ENCODE measurements around the gene RAB26.

RAB26 gene

DNA sequence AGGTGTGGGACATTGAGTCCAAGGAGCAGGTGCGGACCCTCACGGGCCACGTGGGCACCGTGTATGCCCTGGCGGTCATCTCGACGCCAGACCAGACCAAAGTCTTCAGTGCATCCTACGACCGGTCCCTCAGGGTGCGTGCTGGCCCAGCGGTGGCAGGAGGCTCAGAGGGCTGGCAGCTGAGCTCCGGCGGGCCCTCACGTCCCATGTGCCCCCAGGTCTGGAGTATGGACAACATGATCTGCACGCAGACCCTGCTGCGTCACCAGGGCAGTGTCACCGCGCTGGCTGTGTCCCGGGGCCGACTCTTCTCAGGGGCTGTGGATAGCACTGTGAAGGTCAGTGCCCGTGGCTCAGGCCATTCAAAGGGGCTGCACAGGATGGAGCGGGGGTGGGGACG lies 27.6 kb downstream of the RAB26 start:
- in situ Hi-C loops (cut with HindIII; ENCODE audit: low pct_ligation_motif_present, low sequenced_read_pairs), result no loop called here
- no peak for DNase-seq
- Histone ChIP-seq H3K36me3 (replicated peaks) (peaks cover 62% of the 10 kb centered on the region), H3K27me3 (replicated peaks) (no peaks in the 10 kb centered on the region), H3K27ac (no peak overlapping the region), H3K4me3 (ENCODE audit: low read depth, low read length) (no peak overlapping the region)
- TF ChIP-seq, protein P1, sequence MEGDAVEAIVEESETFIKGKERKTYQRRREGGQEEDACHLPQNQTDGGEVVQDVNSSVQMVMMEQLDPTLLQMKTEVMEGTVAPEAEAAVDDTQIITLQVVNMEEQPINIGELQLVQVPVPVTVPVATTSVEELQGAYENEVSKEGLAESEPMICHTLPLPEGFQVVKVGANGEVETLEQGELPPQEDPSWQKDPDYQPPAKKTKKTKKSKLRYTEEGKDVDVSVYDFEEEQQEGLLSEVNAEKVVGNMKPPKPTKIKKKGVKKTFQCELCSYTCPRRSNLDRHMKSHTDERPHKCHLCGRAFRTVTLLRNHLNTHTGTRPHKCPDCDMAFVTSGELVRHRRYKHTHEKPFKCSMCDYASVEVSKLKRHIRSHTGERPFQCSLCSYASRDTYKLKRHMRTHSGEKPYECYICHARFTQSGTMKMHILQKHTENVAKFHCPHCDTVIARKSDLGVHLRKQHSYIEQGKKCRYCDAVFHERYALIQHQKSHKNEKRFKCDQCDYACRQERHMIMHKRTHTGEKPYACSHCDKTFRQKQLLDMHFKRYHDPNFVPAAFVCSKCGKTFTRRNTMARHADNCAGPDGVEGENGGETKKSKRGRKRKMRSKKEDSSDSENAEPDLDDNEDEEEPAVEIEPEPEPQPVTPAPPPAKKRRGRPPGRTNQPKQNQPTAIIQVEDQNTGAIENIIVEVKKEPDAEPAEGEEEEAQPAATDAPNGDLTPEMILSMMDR (IDR thresholded peaks at IDR 0.05; ENCODE audit: low read depth, low read length, missing control alignments), result no peak

DNA sequence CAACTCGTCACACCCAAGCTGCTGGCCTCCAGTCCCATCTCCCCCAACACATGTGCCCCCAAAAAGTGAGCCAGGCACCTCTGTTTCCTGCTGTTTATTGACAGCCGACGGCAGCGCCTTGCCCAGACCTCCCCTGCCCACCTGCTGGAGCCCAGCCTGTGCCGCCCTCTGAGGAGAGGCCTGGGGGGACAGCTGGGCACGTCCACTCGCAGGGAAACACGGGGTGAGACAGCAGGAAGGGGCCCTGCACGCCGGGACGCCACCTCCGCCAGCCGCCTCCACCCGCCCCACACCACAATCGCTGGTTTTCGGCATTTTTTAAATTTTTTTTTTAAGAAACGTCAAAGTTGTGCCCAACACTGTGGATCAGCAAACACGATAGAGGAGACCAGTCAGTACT lies 28.7 kb downstream of the RAB26 start:
- no peak for DNase-seq
- in situ Hi-C loops (cut with HindIII; ENCODE audit: low pct_ligation_motif_present, low sequenced_read_pairs), result no loop called here
- Histone ChIP-seq H3K27ac (no peak overlapping the region), H3K27me3 (replicated peaks) (no peaks in the 10 kb centered on the region), H3K4me3 (ENCODE audit: low read depth, low read length) (no peak overlapping the region), H3K36me3 (replicated peaks) (peaks cover 53% of the 10 kb centered on the region)
- TF ChIP-seq, protein P1 (IDR thresholded peaks at IDR 0.05; ENCODE audit: low read depth, low read length, missing control alignments), result no peak

DNA sequence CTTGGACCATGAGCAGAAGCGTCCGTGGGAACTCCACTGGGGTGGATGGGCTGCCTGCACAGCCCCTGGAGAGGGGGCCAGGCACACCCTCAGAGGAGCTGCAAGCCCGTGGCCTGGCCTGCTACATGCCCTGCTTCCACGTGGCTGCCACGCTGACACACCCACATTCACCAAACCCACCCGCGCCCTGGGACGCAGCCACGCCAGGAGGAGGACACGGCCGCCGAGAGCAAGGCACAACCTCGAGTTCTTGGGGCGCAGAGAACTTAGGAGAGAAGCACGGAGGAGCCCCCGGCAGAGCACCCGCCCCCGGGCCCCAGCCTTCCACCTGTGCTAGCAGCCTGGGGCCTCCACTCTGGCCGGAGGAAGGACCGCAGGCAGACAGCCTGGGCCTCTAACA lies 29.1 kb downstream of the RAB26 start:
- H3K27ac ChIP-seq, result no peak overlapping the region
- peaks cover 50% of the 10 kb centered on the region for H3K36me3 ChIP-seq (replicated peaks)
- TF ChIP-seq, protein P1 (IDR thresholded peaks at IDR 0.05; ENCODE audit: low read depth, low read length, missing control alignments), result no peak

DNA sequence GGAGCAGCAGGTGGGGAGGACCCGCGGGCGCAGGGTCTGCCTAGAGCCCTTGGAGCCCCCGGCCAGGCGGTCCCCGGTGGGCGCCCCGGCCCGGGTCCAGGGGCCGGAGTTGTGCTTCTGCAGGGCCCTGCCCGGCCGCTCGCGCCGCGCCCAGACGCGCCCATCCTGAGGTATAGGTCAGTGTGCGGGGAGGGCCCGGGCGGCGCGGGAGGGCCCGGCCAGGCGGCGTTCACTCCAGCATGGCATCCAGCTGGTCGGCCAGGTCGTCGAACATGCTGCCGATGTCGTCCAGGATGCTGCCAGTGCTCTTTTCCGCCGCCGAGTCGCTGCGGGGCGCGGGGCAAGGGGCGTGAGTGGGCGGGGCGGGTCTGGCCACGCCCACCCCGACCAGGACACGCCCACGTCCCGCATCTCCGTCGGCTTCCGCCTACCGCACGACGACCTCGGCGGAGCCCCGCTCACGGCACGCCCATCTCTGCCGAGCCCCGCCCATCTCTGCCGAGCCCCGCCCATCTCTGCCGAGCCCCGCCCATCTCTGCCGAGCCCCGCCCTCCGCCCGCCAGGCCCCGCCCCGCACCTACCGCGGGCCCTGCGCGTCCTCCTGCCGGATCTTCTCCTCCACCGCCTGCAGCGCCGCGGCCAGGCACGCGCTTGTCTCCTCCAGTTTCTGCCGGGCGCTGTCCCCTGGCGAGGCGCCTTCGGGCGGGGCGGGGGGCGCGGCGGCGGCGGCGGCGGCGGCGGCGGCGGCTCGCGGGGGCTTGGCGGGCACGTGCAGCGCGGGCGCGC lies 30.1 kb downstream of the RAB26 start:
- in situ Hi-C loops (cut with HindIII; ENCODE audit: low pct_ligation_motif_present, low sequenced_read_pairs), result no loop called here
- no peak overlapping the region for H3K4me3 ChIP-seq (ENCODE audit: low read depth, low read length)
- TF ChIP-seq, protein P1 (IDR thresholded peaks at IDR 0.05; ENCODE audit: low read depth, low read length, missing control alignments), result no peak
- no peaks in the 10 kb centered on the region for H3K27me3 ChIP-seq (replicated peaks)
- no peak overlapping the region for H3K27ac ChIP-seq
- no peak for DNase-seq
- peaks cover 42% of the 10 kb centered on the region for H3K36me3 ChIP-seq (replicated peaks)

More for the DNA sequence above, 29.1 kb downstream of the RAB26 start:
- Histone ChIP-seq H3K4me3 (ENCODE audit: low read depth, low read length) (no peak overlapping the region), H3K27me3 (replicated peaks) (no peaks in the 10 kb centered on the region)
- no peak for DNase-seq
- in situ Hi-C loops (cut with HindIII; ENCODE audit: low pct_ligation_motif_present, low sequenced_read_pairs), result no loop called here

DNA sequence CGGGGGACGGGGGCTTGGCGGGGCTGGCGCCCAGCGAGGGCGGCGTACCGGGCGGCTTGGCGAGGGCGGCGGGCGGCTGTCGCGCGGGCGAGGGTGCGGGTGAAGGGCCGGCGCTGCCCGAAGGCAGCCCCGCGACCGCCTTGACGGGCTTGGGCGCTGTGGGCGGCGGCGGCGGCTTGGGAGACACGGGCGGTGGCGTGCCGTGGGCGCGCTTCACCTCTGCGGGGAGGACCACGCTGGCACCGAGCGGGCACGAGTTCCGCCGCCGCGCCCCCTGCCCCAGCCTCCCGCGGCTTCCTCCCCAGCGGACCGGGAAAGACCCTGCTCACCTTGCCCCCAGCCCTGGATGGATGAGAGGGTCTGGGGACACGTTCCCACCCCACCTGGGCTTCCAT lies 30.7 kb downstream of the RAB26 start:
- Histone ChIP-seq H3K4me3 (ENCODE audit: low read depth, low read length) (no peak overlapping the region), H3K27ac (no peak overlapping the region), H3K36me3 (replicated peaks) (peaks cover 38% of the 10 kb centered on the region), H3K27me3 (replicated peaks) (no peaks in the 10 kb centered on the region)
- DNase-seq, result no peak
- TF ChIP-seq, protein P1 (IDR thresholded peaks at IDR 0.05; ENCODE audit: low read depth, low read length, missing control alignments), result no peak
- in situ Hi-C loops (cut with HindIII; ENCODE audit: low pct_ligation_motif_present, low sequenced_read_pairs), result no loop called here

DNA sequence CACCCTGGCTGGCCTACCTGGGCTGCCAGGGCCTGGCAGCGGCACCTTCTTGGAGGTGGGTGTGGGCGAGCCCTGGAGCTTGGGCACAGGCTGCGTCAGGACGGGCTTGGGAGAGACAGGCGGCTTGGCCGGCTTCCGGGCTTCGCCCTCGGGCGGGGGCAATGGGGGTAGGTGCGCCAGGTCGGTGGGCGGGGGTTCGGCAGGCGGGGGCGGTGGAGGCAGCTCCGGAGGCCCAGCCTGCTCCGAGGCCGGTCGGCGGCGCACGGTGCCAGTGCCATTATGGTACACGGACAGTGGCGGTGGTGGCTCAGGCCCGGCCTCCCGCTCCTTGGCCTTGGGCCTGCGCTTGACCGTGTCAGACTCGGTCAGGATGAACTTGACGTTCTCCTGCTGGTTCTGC lies 31.2 kb downstream of the RAB26 start:
- H3K27me3 ChIP-seq (replicated peaks), result no peaks in the 10 kb centered on the region
- DNase-seq, result no peak
- in situ Hi-C loops (cut with HindIII; ENCODE audit: low pct_ligation_motif_present, low sequenced_read_pairs), result no loop called here
- H3K4me3 ChIP-seq (ENCODE audit: low read depth, low read length), result no peak overlapping the region
- H3K36me3 ChIP-seq (replicated peaks), result peaks cover 33% of the 10 kb centered on the region
- no peak overlapping the region for H3K27ac ChIP-seq
- TF ChIP-seq, protein P1 (IDR thresholded peaks at IDR 0.05; ENCODE audit: low read depth, low read length, missing control alignments), result no peak
